Neural cell (in vitro differentiated cells): ENCODE results near the gene TACO1.

Experiments
- EZH2 ChIP-seq: fragments of 200-600, 300-800 bp; shearing (Covaris generic), sonication (generic); IDR thresholded peaks from 2 replicates; pipeline ENCODE4 v1.6.1; 2014; ENCODE audit warnings: antibody characterized with exemption, low read length, borderline replicate concordance, mild to moderate bottlenecking; ENCODE audit not compliant: insufficient read depth, poor library complexity, severe bottlenecking
- POLR2AphosphoS5 ChIP-seq: IDR thresholded peaks from 2 replicates; pipeline ENCODE4 v1.6.1; 2012
- TF ChIP-seq, protein P1 (sequence below): fragments of 450-650 bp; IDR thresholded peaks from 2 replicates; pipeline ENCODE4 v1.5.1; 2014; ENCODE audit warnings: antibody characterized with exemption, mild to moderate bottlenecking, moderate library complexity; ENCODE audit not compliant: poor library complexity, severe bottlenecking

DNA sequence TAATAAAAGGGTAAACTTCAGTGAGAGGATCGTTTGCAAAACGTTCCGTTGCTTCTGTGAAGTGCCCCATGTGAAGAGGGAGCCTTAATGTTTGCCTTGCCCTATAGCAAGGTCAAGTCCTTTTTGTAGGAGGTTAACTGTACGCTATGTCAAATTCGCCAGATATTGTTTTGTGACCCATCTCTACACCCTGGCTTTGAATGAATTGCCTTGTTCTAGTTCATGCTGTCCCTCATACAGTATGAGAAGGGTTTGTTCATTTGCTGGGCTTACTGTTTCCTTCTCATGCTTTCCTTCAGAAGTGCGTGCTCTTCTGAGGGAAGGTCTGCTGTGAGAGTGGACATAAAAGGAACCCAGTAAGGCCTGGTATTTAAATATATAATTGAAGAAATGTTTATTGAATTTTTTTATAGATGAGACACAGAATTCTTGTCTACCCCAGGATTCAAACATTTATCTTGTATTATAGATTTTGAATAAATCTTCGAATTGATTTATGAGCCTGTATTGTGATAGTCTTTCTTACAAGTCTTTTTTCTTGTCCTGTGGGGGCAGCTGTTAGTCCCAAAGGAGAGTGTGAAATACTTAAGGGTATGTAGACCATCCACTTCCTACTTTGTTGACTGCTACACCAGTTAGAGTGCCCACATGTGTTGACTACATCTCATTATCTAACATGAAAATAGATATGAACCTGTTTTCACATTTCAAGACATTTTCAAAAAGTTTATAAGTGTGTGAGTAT, 23.3 kb downstream of the TACO1 start:
- TF ChIP-seq EZH2, result no peak
- TF ChIP-seq, protein P1, sequence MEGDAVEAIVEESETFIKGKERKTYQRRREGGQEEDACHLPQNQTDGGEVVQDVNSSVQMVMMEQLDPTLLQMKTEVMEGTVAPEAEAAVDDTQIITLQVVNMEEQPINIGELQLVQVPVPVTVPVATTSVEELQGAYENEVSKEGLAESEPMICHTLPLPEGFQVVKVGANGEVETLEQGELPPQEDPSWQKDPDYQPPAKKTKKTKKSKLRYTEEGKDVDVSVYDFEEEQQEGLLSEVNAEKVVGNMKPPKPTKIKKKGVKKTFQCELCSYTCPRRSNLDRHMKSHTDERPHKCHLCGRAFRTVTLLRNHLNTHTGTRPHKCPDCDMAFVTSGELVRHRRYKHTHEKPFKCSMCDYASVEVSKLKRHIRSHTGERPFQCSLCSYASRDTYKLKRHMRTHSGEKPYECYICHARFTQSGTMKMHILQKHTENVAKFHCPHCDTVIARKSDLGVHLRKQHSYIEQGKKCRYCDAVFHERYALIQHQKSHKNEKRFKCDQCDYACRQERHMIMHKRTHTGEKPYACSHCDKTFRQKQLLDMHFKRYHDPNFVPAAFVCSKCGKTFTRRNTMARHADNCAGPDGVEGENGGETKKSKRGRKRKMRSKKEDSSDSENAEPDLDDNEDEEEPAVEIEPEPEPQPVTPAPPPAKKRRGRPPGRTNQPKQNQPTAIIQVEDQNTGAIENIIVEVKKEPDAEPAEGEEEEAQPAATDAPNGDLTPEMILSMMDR, result no peak
- TF ChIP-seq POLR2AphosphoS5, result no peak
